GM18508 (cell line): ENCODE results near the gene PAPPA2.

Experiments
- ATAC-seq: cut with Tn5 transposase; IDR thresholded peaks from one replicate; pipeline ENCODE4 v1.9.1; 2021; ENCODE audit warnings: moderate number of reproducible peaks; ENCODE audit not compliant: insufficient read depth, unreplicated experiment

PAPPA2 gene

GRCh38 chr1:176843352-176844297, 380.6 kb downstream of the PAPPA2 start:
- ATAC-seq, result no peak

DNA sequence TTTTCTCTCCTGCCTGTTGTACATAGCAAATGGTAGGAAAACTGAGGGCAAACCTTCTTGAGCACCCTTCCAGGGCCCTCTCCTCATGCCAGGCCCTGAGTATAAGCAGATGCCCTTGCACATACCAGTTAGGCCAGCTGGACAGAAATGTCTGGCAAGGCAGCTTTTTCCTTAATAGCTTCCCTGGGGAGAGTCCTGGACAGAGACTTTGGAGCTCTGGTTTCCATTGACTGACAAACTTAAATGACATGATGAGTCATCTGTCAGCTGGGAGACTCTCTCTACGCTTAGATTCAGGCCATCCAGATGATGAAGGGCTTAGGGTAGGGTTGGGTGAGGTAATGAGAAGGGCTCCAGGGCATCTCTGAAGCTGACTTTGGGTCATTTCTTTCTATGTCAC, 384.1 kb downstream of the PAPPA2 start:
- no peak for ATAC-seq

DNA sequence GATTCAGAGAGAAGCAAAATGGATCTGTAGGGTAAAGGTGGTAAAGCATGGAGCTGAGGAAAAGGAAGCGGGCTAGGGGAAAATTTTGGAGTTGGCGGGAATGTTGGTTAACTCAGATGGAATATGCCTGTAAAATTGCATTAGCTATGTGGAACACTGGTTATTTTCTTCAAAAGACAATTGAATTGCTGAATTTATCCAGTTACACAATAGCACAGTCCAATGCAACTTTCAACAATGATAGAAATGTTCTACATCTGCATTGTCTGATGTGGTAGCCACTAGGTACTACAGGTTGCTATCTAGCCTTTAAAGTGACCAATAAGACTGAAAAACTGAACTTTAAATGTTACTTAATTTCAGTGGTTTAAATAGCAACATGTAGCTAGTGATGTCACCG, 386.3 kb downstream of the PAPPA2 start:
- ATAC-seq, result no peak

- no peak for ATAC-seq
Measured at GRCh38 chr1:176850871-176851270, 387.9 kb downstream of the PAPPA2 start.

DNA sequence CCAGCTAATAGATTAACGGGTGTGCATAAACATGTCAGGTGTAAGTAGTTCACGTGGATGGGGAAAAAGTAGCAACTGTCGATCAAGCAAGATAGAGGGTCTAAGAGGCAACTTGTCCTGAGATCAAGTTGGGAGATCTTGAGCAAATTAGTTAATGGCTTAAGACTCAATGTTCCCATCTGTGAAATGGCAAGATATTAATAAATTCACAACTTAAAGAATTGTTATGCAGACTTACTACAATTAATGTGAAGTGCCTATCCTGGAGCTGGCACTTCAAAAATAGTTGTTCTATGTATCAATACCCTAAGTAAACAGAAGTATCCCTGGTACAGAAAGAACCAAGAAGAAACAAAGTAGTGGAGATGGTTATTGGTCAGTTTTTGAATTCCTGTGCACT, 389.1 kb downstream of the PAPPA2 start:
- ATAC-seq, result no peak

DNA sequence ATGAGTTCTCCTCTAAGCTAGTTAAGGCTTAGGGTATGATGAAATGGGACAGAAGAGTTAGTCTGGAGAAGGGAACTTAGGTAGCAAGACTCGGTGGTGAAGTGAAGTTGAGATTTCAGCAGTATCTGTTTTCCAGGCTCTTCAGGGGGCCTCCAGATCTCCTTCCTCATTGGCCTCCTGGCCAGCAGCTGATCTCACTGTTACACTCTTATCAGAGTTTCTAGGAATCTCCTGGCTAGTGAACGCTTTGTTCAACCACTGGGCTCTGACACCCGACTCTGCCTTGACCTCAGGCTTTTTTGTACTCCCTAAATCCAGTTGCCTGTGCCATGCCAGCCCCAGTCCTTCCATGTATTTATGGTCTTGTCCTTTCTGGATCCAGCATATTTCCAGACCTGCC, 390.5 kb downstream of the PAPPA2 start:
- ATAC-seq, result no peak

GRCh38 chr1:176854121-176854520, 391.1 kb downstream of the PAPPA2 start:
- ATAC-seq, result no peak

- ATAC-seq, result no peak
Measured at GRCh38 chr1:176854758-176855745, 392.1 kb downstream of the PAPPA2 start.

DNA sequence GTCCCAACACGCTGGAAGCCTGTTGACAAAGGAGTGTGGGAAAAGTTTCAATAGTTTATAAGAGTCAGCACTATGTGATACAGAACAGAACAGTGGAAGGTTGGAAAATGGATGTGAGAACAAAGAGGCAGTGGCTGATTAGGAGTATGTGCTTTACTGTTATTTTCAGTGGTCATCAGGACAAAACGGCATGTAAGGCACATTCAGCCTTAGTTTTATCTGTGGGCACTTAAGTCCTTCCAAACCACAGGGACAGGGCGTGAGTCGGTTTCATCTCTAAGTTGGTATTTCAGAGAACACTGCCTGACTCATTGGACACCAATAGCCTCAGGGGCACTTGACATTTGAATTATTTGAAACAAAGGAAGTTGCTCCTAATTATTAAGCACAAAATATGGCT, 394.7 kb downstream of the PAPPA2 start:
- ATAC-seq, result no peak

DNA sequence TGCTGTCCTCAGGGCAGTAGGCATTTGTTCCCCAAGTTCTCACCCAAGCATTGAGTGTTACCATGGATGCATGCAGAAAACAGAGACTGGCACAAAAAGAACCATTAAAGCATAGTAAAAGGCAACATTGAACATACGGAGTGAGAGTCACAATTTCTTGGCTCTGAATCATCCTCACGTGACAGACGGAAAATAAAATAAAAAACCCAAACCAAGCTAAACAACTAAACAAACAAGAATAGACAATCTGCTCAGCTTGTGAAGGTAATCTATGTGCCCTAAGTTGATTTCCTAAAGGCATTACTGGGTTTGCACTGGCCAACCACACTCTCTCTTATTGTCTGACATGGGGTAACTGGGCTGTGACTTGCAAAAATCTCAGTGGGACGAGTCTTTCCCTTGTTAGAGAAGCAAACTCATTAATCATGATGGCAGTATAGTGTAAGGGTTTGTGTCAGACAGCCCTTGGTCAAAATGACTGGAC, 395.5 kb downstream of the PAPPA2 start:
- no peak for ATAC-seq

DNA sequence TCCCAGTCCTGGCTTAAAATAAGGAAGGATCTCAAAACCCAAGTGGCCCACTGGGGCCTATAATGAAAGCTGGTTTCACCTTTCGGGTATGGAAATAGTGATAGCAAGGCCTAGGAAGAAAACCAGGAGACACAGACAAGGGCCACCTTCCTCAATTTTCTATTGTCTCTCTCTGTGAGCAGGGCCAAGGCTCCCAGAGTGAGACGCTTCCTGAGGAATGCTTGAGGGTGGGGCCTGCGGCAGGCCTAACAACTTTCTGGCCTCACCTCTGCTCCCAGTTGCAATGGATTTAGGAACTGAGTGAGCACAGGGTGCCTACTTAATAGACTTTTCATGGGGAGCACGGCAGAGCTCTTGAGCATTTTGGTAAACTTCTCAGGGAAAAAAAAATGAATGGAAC, 400.6 kb downstream of the PAPPA2 start:
- no peak for ATAC-seq

DNA sequence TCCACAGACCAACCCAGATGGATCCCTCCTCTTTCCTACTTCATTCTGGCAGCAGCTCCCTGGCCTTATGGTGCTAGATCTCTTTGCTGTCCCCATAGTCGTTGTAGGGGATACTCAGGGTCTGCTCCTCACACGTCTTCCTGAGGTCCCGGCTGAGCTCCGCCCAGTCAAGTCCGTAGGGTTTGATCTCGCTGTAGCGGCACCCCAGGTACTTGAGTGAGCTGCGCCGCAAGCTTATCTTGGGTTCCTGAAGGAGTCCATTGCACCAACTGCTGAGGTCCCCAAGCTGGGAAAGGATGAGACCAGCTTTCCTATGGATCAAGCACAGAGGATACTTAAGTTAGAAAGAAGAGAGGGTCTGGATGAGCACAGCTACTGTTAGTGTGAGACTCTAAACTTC, 401.2 kb downstream of the PAPPA2 start:
- ATAC-seq, result no peak

DNA sequence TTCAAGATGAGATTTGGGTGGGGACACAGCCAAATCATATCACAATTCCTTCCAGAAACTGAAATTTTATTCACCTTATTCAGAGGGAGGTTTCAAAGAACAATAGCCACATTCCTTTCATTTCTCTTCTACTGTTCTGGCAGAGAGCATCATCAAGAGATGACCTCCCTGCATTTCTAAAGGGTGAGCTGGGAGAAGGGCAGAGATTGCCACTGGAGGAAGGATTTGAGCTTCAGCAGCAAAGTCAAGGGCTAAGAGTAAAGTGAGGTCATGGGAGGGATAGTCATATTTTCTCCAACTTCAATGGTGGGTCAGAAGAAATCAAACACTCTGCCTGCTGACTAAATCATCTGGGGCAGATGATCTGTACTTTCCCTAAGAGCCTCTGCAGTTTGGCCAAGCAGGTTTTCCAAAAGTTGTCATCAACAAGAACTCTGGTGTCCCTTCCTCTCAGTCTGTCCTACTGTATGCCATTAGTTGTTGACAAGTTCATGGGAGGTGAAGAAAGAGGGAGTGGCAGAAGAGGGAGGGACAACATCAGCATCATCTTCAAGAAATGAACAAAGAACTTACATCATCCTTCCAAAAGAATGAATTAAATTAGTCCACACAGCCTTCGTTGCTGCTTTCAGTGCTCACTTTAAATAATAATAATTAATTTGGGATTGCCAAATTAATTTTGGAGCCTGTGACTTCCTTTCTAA, 403.2 kb downstream of the PAPPA2 start:
- no peak for ATAC-seq

GRCh38 chr1:176869577-176869976, 406.6 kb downstream of the PAPPA2 start:
- ATAC-seq, result no peak

- no peak for ATAC-seq
Measured at GRCh38 chr1:176876966-176877515, 414.1 kb downstream of the PAPPA2 start.

DNA sequence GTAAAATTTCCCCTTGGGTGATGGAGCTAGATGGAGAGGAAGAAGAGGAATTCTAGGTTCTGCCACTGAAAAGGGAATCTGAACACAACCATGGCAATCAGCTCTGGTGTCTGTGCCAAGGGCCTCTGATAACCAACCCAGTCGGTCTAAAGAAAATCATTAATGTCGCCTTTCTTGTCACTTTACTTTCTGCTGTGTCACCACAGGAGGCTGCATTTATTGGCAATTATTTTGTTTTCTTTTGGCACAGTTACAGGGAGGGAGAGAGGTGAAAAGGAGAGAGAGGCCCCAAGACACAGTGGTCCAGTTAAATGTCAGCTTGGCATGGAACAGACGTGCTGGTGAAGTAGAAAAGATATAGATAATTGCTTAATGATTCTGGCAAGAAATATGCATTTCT, 414.6 kb downstream of the PAPPA2 start:
- ATAC-seq, result no peak

DNA sequence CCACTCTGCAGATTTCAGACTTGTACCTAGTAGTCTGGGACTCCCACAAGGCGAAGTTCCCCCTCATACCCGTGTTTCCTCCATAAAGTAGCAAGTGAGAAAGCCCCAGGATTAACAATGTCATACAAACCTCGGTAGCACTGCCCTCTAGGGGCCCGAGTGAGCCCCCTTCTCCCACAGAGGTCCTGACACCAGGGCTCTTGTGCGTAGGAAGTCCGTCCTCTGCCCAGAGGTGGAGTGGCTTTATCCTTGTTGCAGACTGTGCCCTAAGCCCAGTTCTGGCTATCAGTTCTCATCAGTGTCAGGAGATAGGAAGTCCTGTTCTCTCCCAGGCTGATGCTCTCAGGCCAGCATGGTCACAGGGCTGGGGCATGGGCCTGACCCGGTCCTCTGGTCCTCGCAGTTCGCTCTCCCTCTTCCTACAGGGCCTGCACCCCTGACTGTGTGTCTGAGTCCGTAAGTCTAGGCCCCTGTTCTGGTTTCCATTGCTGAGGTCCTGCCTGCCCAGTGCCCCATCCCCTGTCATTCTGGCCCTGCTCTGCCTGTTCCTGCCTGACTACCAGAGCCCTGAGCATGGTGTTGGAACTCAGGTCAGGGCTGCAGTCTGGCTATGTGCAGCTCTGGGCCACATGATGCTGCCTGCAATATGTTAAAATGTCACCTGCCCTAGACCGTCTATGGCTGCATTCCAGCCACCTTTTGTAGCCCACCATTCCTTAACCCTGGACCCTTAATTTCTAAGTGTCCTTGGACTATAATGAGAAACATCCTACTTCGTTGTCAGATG, 416.0 kb downstream of the PAPPA2 start:
- no peak for ATAC-seq

DNA sequence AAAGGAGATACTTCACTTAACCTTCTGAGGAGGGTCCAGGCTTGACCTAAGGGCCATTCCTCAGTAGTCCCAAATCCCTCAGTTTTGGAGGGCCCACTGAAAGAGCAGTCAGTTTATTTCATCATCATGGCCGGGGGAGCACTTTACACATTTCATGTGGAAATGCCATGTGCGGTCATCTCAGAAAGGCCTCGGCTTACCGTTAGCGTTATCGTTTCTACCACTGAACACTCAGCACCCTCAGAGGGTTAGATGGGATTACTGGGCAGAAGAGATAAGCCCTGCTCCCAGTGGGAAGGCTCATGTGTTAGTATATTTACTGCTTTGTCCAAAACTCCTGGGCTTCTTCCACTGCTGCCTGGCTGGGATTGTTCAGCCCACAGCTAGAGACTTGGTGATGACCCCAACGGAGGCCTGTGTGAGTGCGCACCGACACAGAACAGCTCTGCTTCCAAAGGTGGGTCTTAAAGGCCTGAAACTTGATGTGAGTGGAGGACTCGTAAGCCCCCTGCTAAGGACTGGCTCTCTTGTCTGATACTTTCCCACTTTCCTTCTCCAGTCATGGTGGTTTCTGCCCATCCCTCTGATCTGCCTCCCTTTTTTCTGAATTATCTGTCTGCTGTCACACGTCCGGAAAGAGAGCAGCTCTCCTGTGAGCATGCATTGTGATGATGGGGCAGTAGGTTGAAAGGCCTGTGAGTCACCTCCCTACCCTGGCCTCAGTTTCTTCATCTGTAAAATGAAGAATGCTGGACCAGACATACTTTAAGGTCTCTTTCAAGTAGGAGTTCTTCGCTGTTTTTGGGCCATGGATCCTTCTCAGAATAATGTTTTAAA, 417.0 kb downstream of the PAPPA2 start:
- ATAC-seq, result no peak
